ENCODE data around the gene ASCC3.

DNA sequence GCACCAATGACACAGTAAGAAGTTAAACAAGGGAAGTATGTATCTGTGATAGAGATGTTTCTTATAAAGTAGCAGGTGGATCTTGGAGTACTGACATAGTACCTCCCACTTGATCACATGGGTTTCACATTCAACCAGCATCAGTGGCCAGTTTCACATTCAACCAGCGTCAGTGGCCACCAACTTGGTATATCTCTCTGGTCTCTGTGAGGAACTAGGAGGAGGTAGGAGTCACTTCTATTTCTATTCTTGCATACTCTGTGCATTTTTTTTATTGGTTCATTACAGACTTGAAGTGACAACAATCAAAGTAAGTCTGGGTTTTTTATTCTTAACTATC, 216.1 kb downstream of the ASCC3 start:
- TF ChIP-seq, protein P1, sequence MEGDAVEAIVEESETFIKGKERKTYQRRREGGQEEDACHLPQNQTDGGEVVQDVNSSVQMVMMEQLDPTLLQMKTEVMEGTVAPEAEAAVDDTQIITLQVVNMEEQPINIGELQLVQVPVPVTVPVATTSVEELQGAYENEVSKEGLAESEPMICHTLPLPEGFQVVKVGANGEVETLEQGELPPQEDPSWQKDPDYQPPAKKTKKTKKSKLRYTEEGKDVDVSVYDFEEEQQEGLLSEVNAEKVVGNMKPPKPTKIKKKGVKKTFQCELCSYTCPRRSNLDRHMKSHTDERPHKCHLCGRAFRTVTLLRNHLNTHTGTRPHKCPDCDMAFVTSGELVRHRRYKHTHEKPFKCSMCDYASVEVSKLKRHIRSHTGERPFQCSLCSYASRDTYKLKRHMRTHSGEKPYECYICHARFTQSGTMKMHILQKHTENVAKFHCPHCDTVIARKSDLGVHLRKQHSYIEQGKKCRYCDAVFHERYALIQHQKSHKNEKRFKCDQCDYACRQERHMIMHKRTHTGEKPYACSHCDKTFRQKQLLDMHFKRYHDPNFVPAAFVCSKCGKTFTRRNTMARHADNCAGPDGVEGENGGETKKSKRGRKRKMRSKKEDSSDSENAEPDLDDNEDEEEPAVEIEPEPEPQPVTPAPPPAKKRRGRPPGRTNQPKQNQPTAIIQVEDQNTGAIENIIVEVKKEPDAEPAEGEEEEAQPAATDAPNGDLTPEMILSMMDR (IDR thresholded peaks at IDR 0.05; ENCODE audit: poor library complexity): no peak
- no peak for TF ChIP-seq EZH2 (IDR thresholded peaks at IDR 0.05; ENCODE audit: borderline replicate concordance)
- no peak for TF ChIP-seq EZH2phosphoT487 (IDR thresholded peaks at IDR 0.05; ENCODE audit: low read depth, severe bottlenecking, unreplicated experiment)

Data from hepatocyte (in vitro differentiated cells).